HepG2 (cell line): ENCODE data around the gene SLC10A1. TPM values are rescaled to one million over a fixed set of nuclear protein-coding genes. Genes with fewer than 3 reads are reported as not detected.

ENCODE experiments used
- ATAC-seq: fragments of 200-7000 bp; cut with Tn5 transposase; 3 replicates; pipeline ENCODE4 v1.9.1; 2020; ENCODE audit warnings: mild to moderate bottlenecking, moderate library complexity
- BruUV-seq: library from RNA; stranded (reverse); fragments of 400-500 nt; replicated peaks from 2 replicates; lab custom pipeline; 2021; lab: Mats Ljungman, UMichigan
- CTCF ChIA-PET: fragments of 300-600 bp; formaldehyde crosslinking; extraction: SDS; loops from one replicate; lab custom pipeline; 2021; ENCODE audit warnings: low total read pairs, inconsistent platforms, low intra/inter-chr PET ratio; lab: Yijun Ruan, JAX
- POLR2A ChIA-PET: fragments of 350-600 bp; sonication (Branson Sonifier 250); formaldehyde crosslinking; loops from one replicate; lab custom pipeline; 2020; ENCODE audit warnings: antibody characterized with exemption, inconsistent platforms; lab: Yijun Ruan, JAX
- DNase-seq: peaks from one replicate; pipeline ENCODE4 v3.0.0-alpha.2; 2015; ENCODE audit warnings: low spot score
- FAIRE-seq: peaks from 3 replicates; lab custom pipeline; 2011; peaks lifted over from hg19 to GRCh38; lab: Jason Lieb, UNC
- H2AFZ ChIP-seq: one replicate; pipeline ENCODE4 v1.6.1; 2011; ENCODE audit warnings: low read length, inconsistent platforms
- H3K27ac ChIP-seq: fragments of 300-600 bp; 3 replicates; pipeline ENCODE4 v1.8.0; 2011; ENCODE audit warnings: mixed run types, mild to moderate bottlenecking, mixed read lengths, low read length, inconsistent platforms; ENCODE audit not compliant: insufficient read depth; ENCODE audit errors: extremely low read length
- H3K27me3 ChIP-seq, 2 experiments: fragments of 200-600 bp in 1 of 2; 2 replicates in 1 of 2; 3 replicates in 1 of 2; pipeline versions ENCODE4 v1.6.0 to v1.8.0; 2011; ENCODE audit warnings: low read length in 2 of 2, mild to moderate bottlenecking in 2 of 2, moderate library complexity in 2 of 2, inconsistent platforms in 1 of 2; ENCODE audit not compliant: insufficient read depth in 2 of 2, control insufficient read depth in 1 of 2
- H3K36me3 ChIP-seq, 2 experiments: fragments of 200-600 bp in 1 of 2; replicated peaks in 1 of 2; 2 replicates in 1 of 2; 3 replicates in 1 of 2; pipeline versions ENCODE4 v1.5.1 to v1.8.0; 2011; ENCODE audit warnings: low read length in 2 of 2, inconsistent platforms in 1 of 2; ENCODE audit not compliant: insufficient read depth in 2 of 2, control insufficient read depth in 1 of 2
- H3K4me1 ChIP-seq: 2 replicates; pipeline ENCODE4 v1.5.1; 2012; ENCODE audit warnings: low read length, inconsistent platforms; ENCODE audit not compliant: insufficient read depth
- H3K4me2 ChIP-seq: 2 replicates; pipeline ENCODE4 v1.6.0; 2011; ENCODE audit warnings: low read depth, low read length, inconsistent platforms
- H3K4me3 ChIP-seq, 3 experiments: fragments of 200-600 bp in 1 of 3; sonication (generic), shearing (Covaris generic) in 1 of 3; replicated peaks in 1 of 3; 2 replicates each; pipeline ENCODE4 v1.5.1; 2011 to 2016; ENCODE audit warnings: low read length in 3 of 3, inconsistent platforms in 2 of 3, low read depth in 2 of 3, mild to moderate bottlenecking in 2 of 3, control low read depth in 1 of 3, mixed read lengths in 1 of 3; ENCODE audit not compliant: insufficient read depth in 1 of 3
- H3K79me2 ChIP-seq: one replicate; pipeline ENCODE4 v1.6.1; 2011; ENCODE audit warnings: low read length, inconsistent platforms; ENCODE audit not compliant: insufficient read depth
- H3K9ac ChIP-seq: 2 replicates; pipeline ENCODE4 v1.6.0; 2011; ENCODE audit warnings: mild to moderate bottlenecking, low read depth, low read length, inconsistent platforms; ENCODE audit not compliant: insufficient read depth
- H3K9me3 ChIP-seq: 2 replicates; pipeline ENCODE4 v1.5.1; 2012; ENCODE audit warnings: mild to moderate bottlenecking, low read length
- H4K20me1 ChIP-seq: 2 replicates; pipeline ENCODE4 v1.6.0; 2011; ENCODE audit warnings: inconsistent platforms, mild to moderate bottlenecking, low read length, moderate library complexity; ENCODE audit not compliant: insufficient read depth
- BCL6 ChIP-seq: IDR thresholded peaks from 2 replicates; pipeline ENCODE4 v1.6.1; 2016; ENCODE audit warnings: missing genetic modification reagents, missing compliant biosample characterization
- DDIT3 ChIP-seq: sonication (generic); formaldehyde crosslinking; IDR thresholded peaks from 2 replicates; pipeline ENCODE4 v1.4.0; 2020; ENCODE audit warnings: mild to moderate bottlenecking, missing genetic modification reagents
- GATAD1 ChIP-seq: IDR thresholded peaks from 2 replicates; pipeline ENCODE4 v1.6.1; 2016; ENCODE audit warnings: missing genetic modification reagents, missing compliant biosample characterization
- HNRNPUL1 ChIP-seq: fragments of 200-400 bp; formaldehyde crosslinking; IDR thresholded peaks from 2 replicates; pipeline ENCODE4 v1.6.1; 2017; ENCODE audit warnings: low read depth, mild to moderate bottlenecking, low read length, moderate library complexity
- KDM3A ChIP-seq: IDR thresholded peaks from 2 replicates; pipeline ENCODE4 v1.6.1; 2018; ENCODE audit warnings: low read depth, missing compliant biosample characterization
- KIAA2018 ChIP-seq: sonication (generic); formaldehyde crosslinking; IDR thresholded peaks from 2 replicates; pipeline ENCODE4 v1.5.0; 2020; ENCODE audit warnings: mild to moderate bottlenecking, missing genetic modification reagents, borderline replicate concordance
- KLF13 ChIP-seq: sonication (generic); formaldehyde crosslinking; IDR thresholded peaks from 2 replicates; pipeline ENCODE4 v1.4.0; 2020; ENCODE audit warnings: mild to moderate bottlenecking, missing genetic modification reagents
- PAF1 ChIP-seq: IDR thresholded peaks from 2 replicates; pipeline ENCODE4 v1.6.1; 2016; ENCODE audit warnings: missing genetic modification reagents, missing compliant biosample characterization
- ZNF101 ChIP-seq: sonication (generic); formaldehyde crosslinking; IDR thresholded peaks from 2 replicates; pipeline ENCODE4 v1.4.0; 2020; ENCODE audit warnings: mild to moderate bottlenecking, low read depth, missing genetic modification reagents, borderline replicate concordance
- ZNF367 ChIP-seq: sonication (generic); formaldehyde crosslinking; IDR thresholded peaks from 2 replicates; pipeline ENCODE4 v1.4.0; 2020; ENCODE audit warnings: missing genetic modification reagents, borderline replicate concordance
- ZNF652 ChIP-seq: IDR thresholded peaks from 2 replicates; pipeline ENCODE4 v1.6.1; 2016; ENCODE audit warnings: low read depth, borderline replicate concordance
- ZNF678 ChIP-seq: sonication (generic); formaldehyde crosslinking; IDR thresholded peaks from 2 replicates; pipeline ENCODE4 v1.4.0; 2020; ENCODE audit warnings: mild to moderate bottlenecking, missing genetic modification reagents
- ZNF704 ChIP-seq: sonication (generic); formaldehyde crosslinking; IDR thresholded peaks from 2 replicates; pipeline ENCODE4 v1.8.1; 2023; ENCODE audit warnings: mild to moderate bottlenecking, inconsistent platforms, moderate library complexity, missing genetic modification reagents, borderline replicate concordance
- ZNF713 ChIP-seq: sonication (generic); formaldehyde crosslinking; IDR thresholded peaks from 2 replicates; pipeline ENCODE4 v1.4.0; 2020; ENCODE audit warnings: mild to moderate bottlenecking, missing genetic modification reagents
- ZSCAN25 ChIP-seq: sonication (generic); formaldehyde crosslinking; IDR thresholded peaks from 2 replicates; pipeline ENCODE4 v1.8.0; 2022; ENCODE audit warnings: mild to moderate bottlenecking, missing genetic modification reagents
- ZSCAN29 ChIP-seq: sonication (generic); formaldehyde crosslinking; conservative IDR thresholded peaks from 2 replicates; pipeline ENCODE4 v1.4.0; 2020; ENCODE audit warnings: mild to moderate bottlenecking, missing genetic modification reagents
- whole genome bisulfite sequencing: methylation state at CpG from one replicate; pipeline ENCODE4 v1.1.6; 2017; ENCODE audit warnings: low lambda C conversion rate; 5-methylcytosine and 5-hydroxymethylcytosine counted together
- in situ Hi-C: cut with HindIII; loops from 2 replicates; pipeline ENCODE4 v1.10.0; 2017; ENCODE audit warnings: low pct_unique_long_range_greater_than_20kb; ENCODE audit not compliant: extremely low pct_ligation_motif_present
- intact Hi-C: fragments of 100-400 bp; cut with micrococcal nuclease; formaldehyde crosslinking; loops from one replicate; pipeline ENCODE4 v1.10.0; 2022; ENCODE audit not compliant: unreplicated experiment
- polyA plus RNA-seq, 8 experiments: library from polyadenylated mRNA; depleted of rRNA in 3 of 8; stranded (reverse) in 7 of 8; unstranded in 1 of 8; fragments of >200 nt; fragmentation: Illumina TruSeq in 4 of 8; extraction: Trizol in 4 of 8; gene quantifications; 2 replicates each; pipeline versions ENCODE4 v1.2.1 to v1.2.3, GENCODE V29; 2011 to 2016; ENCODE audit warnings: low read depth in 4 of 8, missing spikeins in 1 of 8, mixed read lengths in 1 of 8; ENCODE audit not compliant: insufficient read depth in 1 of 8
- total RNA-seq, 5 experiments: library from RNA; depleted of rRNA; stranded (reverse); fragments of >200 nt; fragmentation: Illumina TruSeq; extraction: Trizol; gene quantifications; 2 replicates each; pipeline ENCODE4 v1.2.3, GENCODE V29; 2016; ENCODE audit warnings: low read depth in 1 of 5

SLC10A1 gene
- total and polyA plus RNA-seq, 2 of the 13 experiments (the other 11 are each of a cell fraction or from before 2014, with no cell fraction given): 0.17 TPM; not detected in 1

DNA sequence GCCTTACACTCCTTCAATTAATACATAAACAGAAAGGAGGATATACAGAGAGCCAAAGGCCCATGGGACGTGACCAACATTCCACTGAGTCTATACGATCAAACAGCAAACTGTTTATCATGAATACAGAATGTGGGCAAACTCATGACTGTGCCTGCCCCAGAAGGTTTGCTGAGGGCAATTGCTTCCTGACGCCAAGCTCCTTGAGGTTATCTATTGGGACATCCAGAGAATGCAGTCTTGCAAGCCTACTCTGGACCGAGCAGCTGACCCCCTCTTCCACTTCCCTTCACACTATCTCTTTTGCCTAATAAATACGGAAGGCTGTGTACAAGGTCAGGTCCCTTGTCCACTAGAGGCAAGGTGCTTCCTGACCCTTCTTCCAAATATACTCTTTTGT, 18.5 kb upstream of the SLC10A1 start (continued):
- no peak for TF ChIP-seq KLF13 (CRISPR knock-in tag)
- no peak for TF ChIP-seq ZSCAN29 (CRISPR knock-in tag)
- TF ChIP-seq ZNF713 (CRISPR knock-in tag): no peak
- TF ChIP-seq HNRNPUL1: no peak
- no peak for TF ChIP-seq ZSCAN25
- TF ChIP-seq GATAD1: no peak
- no peak for TF ChIP-seq PAF1 (CRISPR knock-in tag)
- no peak for TF ChIP-seq KDM3A (CRISPR knock-in tag)
- no peak for TF ChIP-seq ZNF367
- TF ChIP-seq, all 625 proteins: peak for 0

GRCh38 chr14:69814397-69814796, 17.4 kb upstream of the SLC10A1 start:
- POLR2A ChIA-PET: interaction anchor here (0.9 kb wide), 1 partner anchor 48 kb away, joined by 4 read pairs; the partner anchor contains the start of gene SRSF5
- intact Hi-C loops (loop anchor here (10.0 kb wide), 1 partner anchor 70 kb away; no protein-coding TSS in a partner anchor), in situ Hi-C loops (loop anchor here (10.0 kb wide), 1 partner anchor 500 kb away; no protein-coding TSS in a partner anchor)
- Histone ChIP-seq H3K4me2 (no peak overlapping the region), H2AFZ (no peak overlapping the region), H3K4me1 (peaks cover 54% of the 10 kb centered on the region), H3K9ac (no peak overlapping the region), H3K79me2 (no peaks in the 10 kb centered on the region), H3K27ac (no peak overlapping the region), H3K9me3 (no peaks in the 10 kb centered on the region), H4K20me1 (no peaks in the 10 kb centered on the region), H3K4me3 (no peak overlapping the region), H3K27me3 (no peaks in the 10 kb centered on the region), H3K36me3 (no peaks in the 10 kb centered on the region)
- no TSS peak for BruUV-seq
- 92% methylated on average over 2 of the region's 3 CpGs for WGBS
- DNase-seq: no peak
- no peak for FAIRE-seq
- CTCF ChIA-PET: no interaction called here
- ATAC-seq: no peak
- TF ChIP-seq BCL6 (CRISPR knock-in tag): no peak
- TF ChIP-seq ZNF678 (CRISPR knock-in tag): no peak
- no peak for TF ChIP-seq ZNF101
- no peak for TF ChIP-seq DDIT3
- TF ChIP-seq ZNF704 (CRISPR knock-in tag): no peak
- TF ChIP-seq KIAA2018 (CRISPR knock-in tag): no peak
- no peak for TF ChIP-seq ZNF652 (CRISPR knock-in tag)
